WTC11 (cell line): ENCODE results near the gene SAYSD1. TPM values are rescaled to one million over a fixed set of nuclear protein-coding genes. Genes with fewer than 3 reads are reported as not detected.

Experiments
- ATAC-seq: fragments of 200-7000 bp; cut with Tn5 transposase; 2 replicates; pipeline ENCODE4 v1.10.0; 2021; ENCODE audit warnings: mild to moderate bottlenecking, moderate library complexity
- CTCF ChIA-PET: fragments of 300-600 bp; sonication (Branson Sonifier 250); formaldehyde crosslinking; loops from one replicate; lab custom pipeline; 2021; ENCODE audit warnings: antibody characterized with exemption; lab: Charles Lee
- POLR2A ChIA-PET: fragments of 350-600 bp; sonication (Branson Sonifier 250); formaldehyde crosslinking; loops from one replicate; lab custom pipeline; 2021; ENCODE audit warnings: antibody characterized with exemption; lab: Charles Lee
- DNase-seq: peaks from one replicate; pipeline ENCODE4 v3.0.0; 2021; ENCODE audit warnings: low spot score
- H3K27ac Mint-ChIP-seq: 2 replicates; pipeline ENCODE4 v1.8.0; 2021; ENCODE audit warnings: mixed read lengths
- H3K27me3 Mint-ChIP-seq: 2 replicates; pipeline ENCODE4 v1.8.0; 2021; ENCODE audit warnings: low read depth, mild to moderate bottlenecking, moderate library complexity, mixed read lengths
- H3K36me3 Mint-ChIP-seq: 2 replicates; pipeline ENCODE4 v1.8.0; 2021; ENCODE audit warnings: mixed read lengths
- H3K4me1 Mint-ChIP-seq: 2 replicates; pipeline ENCODE4 v1.8.0; 2022; ENCODE audit warnings: mixed read lengths
- H3K4me3 Mint-ChIP-seq: 2 replicates; pipeline ENCODE4 v1.8.0; 2021; ENCODE audit warnings: mild to moderate bottlenecking, moderate library complexity, mixed read lengths
- H3K9me3 Mint-ChIP-seq: 2 replicates; pipeline ENCODE4 v1.8.0; 2021; ENCODE audit warnings: mixed read lengths
- CTCF ChIP-seq: fragments of 200-600 bp; IDR thresholded peaks from 2 replicates; pipeline ENCODE4 v1.8.0; 2022; ENCODE audit warnings: antibody characterized with exemption
- E2F4 ChIP-seq: sonication (generic); formaldehyde crosslinking; IDR thresholded peaks from 2 replicates; pipeline ENCODE4 v1.8.1; 2022; ENCODE audit warnings: low read depth, mild to moderate bottlenecking, moderate library complexity, missing genetic modification reagents, borderline replicate concordance
- FOXK1 ChIP-seq: sonication (generic); formaldehyde crosslinking; IDR thresholded peaks from 2 replicates; pipeline ENCODE4 v1.8.0; 2022; ENCODE audit warnings: mild to moderate bottlenecking, moderate library complexity, missing genetic modification reagents
- GTF2I ChIP-seq: fragments of 250-450 bp; sonication (Bioruptor Pico); conservative IDR thresholded peaks from 2 replicates; pipeline ENCODE4 v1.4.0; 2021; ENCODE audit warnings: mild to moderate bottlenecking
- MAX ChIP-seq: sonication (generic); formaldehyde crosslinking; IDR thresholded peaks from 2 replicates; pipeline ENCODE4 v1.8.0; 2022; ENCODE audit warnings: mild to moderate bottlenecking, missing genetic modification reagents
- MLX ChIP-seq: sonication (generic); formaldehyde crosslinking; IDR thresholded peaks from 2 replicates; pipeline ENCODE4 v1.8.1; 2023; ENCODE audit warnings: mild to moderate bottlenecking, missing genetic modification reagents, moderate library complexity
- NR2C2 ChIP-seq: sonication (generic); formaldehyde crosslinking; IDR thresholded peaks from 2 replicates; pipeline ENCODE4 v1.8.0; 2022; ENCODE audit warnings: mild to moderate bottlenecking, missing genetic modification reagents
- PREB ChIP-seq: sonication (generic); formaldehyde crosslinking; IDR thresholded peaks from 2 replicates; pipeline ENCODE4 v1.8.1; 2022; ENCODE audit warnings: mild to moderate bottlenecking, missing genetic modification reagents, moderate library complexity, borderline replicate concordance
- TEAD1 ChIP-seq: sonication (generic); formaldehyde crosslinking; IDR thresholded peaks from 2 replicates; pipeline ENCODE4 v1.8.0; 2022; ENCODE audit warnings: mild to moderate bottlenecking, missing genetic modification reagents
- TEAD4 ChIP-seq: sonication (generic); formaldehyde crosslinking; IDR thresholded peaks from 2 replicates; pipeline ENCODE4 v1.8.0; 2022; ENCODE audit warnings: mild to moderate bottlenecking, missing genetic modification reagents
- ZNF532 ChIP-seq: fragments of 250-450 bp; sonication (Bioruptor Pico); IDR thresholded peaks from 2 replicates; pipeline ENCODE4 v1.9.0; 2021; ENCODE audit warnings: mild to moderate bottlenecking, borderline replicate concordance
- total RNA-seq: library from RNA; stranded (reverse); gene quantifications from 3 replicates; pipeline ENCODE4 v1.2.3, GENCODE V29; 2021

Gene SAYSD1
- total RNA-seq, 1 experiment from 2014 or later, result 7.4 TPM

- H3K27ac Mint-ChIP-seq, result no peak overlapping the region
- no peak overlapping the region for H3K4me3 Mint-ChIP-seq
- H3K27me3 Mint-ChIP-seq, result no peaks in the 10 kb centered on the region; the same call in 1 of the 2 replicates
- POLR2A ChIA-PET, result no interaction called here
- no peaks in the 10 kb centered on the region for H3K4me1 Mint-ChIP-seq
- CTCF ChIA-PET, result interaction anchor here (1.5 kb wide), 1 partner anchor 39 kb away, joined by 3 read pairs; no protein-coding TSS in a partner anchor
- H3K9me3 Mint-ChIP-seq, result no peaks in the 10 kb centered on the region
- no peak for DNase-seq
- TF ChIP-seq E2F4 (CRISPR knock-in tag) (no peak), CTCF (no peak), ZNF532 (CRISPR knock-in tag) (no peak), MAX (CRISPR knock-in tag) (no peak)
- TF ChIP-seq, all 79 proteins: peak for 0
- H3K36me3 Mint-ChIP-seq, result no peaks in the 10 kb centered on the region
- ATAC-seq, result no peak
These were observed 51.5 kb downstream of the SAYSD1 start for GRCh38 chr6:39063526-39063925.

GRCh38 chr6:39062014-39062740 is 52.8 kb downstream of the SAYSD1 start:
- H3K4me3 Mint-ChIP-seq, result no peak overlapping the region
- CTCF ChIA-PET, result interaction anchor here (0.9 to 2.7 kb wide), 5 partner anchors 26 to 240 kb away, joined by 4 to 11 read pairs (median 4); no protein-coding TSS in a partner anchor
- POLR2A ChIA-PET, result interaction anchor here (1.1 kb wide), 1 partner anchor 18 kb away, joined by 3 read pairs; no protein-coding TSS in a partner anchor
- TF ChIP-seq FOXK1, result no peak
- TF ChIP-seq NR2C2 (CRISPR knock-in tag), result no peak
- TF ChIP-seq MLX (CRISPR knock-in tag), result no peak
- no peak for TF ChIP-seq TEAD1 (CRISPR knock-in tag)
- no peak for TF ChIP-seq TEAD4
- TF ChIP-seq PREB (CRISPR knock-in tag), result no peak
- TF ChIP-seq GTF2I, result no peak
- no peak overlapping the region for H3K27ac Mint-ChIP-seq
- no peaks in the 10 kb centered on the region for H3K27me3 Mint-ChIP-seq
- no peaks in the 10 kb centered on the region for H3K36me3 Mint-ChIP-seq
- H3K9me3 Mint-ChIP-seq, result no peaks in the 10 kb centered on the region
- ATAC-seq, result no peak
- DNase-seq, result no peak
- H3K4me1 Mint-ChIP-seq, result no peaks in the 10 kb centered on the region
